ENCODE data around the gene TMUB1.
A peak's percentile ranks its signal among the peaks of the same experiment; 100 is the strongest.

The TMUB1 gene

GRCh38 chr7:151083071-151083823, at the start of gene TMUB1:
Gene TMUB1, minus strand, starts transcription at chr7:151083493. Its CDS starts 930 bp downstream, at chr7:151082563.
- no peak for DNase-seq

GRCh38 chr7:151132461-151133205, 49.3 kb upstream of the TMUB1 start:
- no peak for DNase-seq

- no peak for DNase-seq
Observed at GRCh38 chr7:151131592-151132293, 48.5 kb upstream of the TMUB1 start.

- no peak for DNase-seq
Observed at GRCh38 chr7:151131224-151131591, 47.9 kb upstream of the TMUB1 start.

GRCh38 chr7:151130741-151131157, 47.5 kb upstream of the TMUB1 start:
- no peak for DNase-seq

GRCh38 chr7:151129960-151130591, 46.8 kb upstream of the TMUB1 start:
- no peak for DNase-seq

- no peak for DNase-seq
Observed at GRCh38 chr7:151129117-151129959, 46.0 kb upstream of the TMUB1 start.

GRCh38 chr7:151128716-151129115, 45.4 kb upstream of the TMUB1 start:
- no peak for DNase-seq

GRCh38 chr7:151128144-151128543, 44.9 kb upstream of the TMUB1 start:
- DNase-seq: no peak

- DNase-seq: no peak
Observed at GRCh38 chr7:151126491-151127137, 43.3 kb upstream of the TMUB1 start.

GRCh38 chr7:151125846-151126481, 42.7 kb upstream of the TMUB1 start:
- no peak for DNase-seq

- DNase-seq: no peak
Observed at GRCh38 chr7:151125470-151125845, 42.2 kb upstream of the TMUB1 start.

- DNase-seq: no peak
Observed at GRCh38 chr7:151124899-151125399, 41.7 kb upstream of the TMUB1 start.

- no peak for DNase-seq
Observed at GRCh38 chr7:151124481-151124880, 41.2 kb upstream of the TMUB1 start.

- peak; percentile 21 for DNase-seq
Observed at GRCh38 chr7:151123822-151124464, 40.6 kb upstream of the TMUB1 start.

- DNase-seq: no peak
Observed at GRCh38 chr7:151123158-151123821, 40.0 kb upstream of the TMUB1 start.

- DNase-seq: no peak
Observed at GRCh38 chr7:151122796-151123157, 39.5 kb upstream of the TMUB1 start.

- DNase-seq: no peak
Observed at GRCh38 chr7:151122276-151122675, 39.0 kb upstream of the TMUB1 start.

GRCh38 chr7:151121380-151122170, 38.3 kb upstream of the TMUB1 start:
- no peak for DNase-seq

Measured in GOT3 (cell line).